ENCODE measurements around the gene TSC22D4.
"Not testable (repeated sequence)": the region's sequence is repeated elsewhere in the genome, so short reads cannot be mapped to it uniquely, and the experiment has no call there.

The TSC22D4 gene

GRCh38 chr7:100443096-100443840 is 35.7 kb downstream of the TSC22D4 start:
- DNase-seq (ENCODE audit: low spot score) = no peak

GRCh38 chr7:100441641-100442535 is 37.1 kb downstream of the TSC22D4 start:
- DNase-seq (ENCODE audit: low spot score) = no peak

GRCh38 chr7:100439244-100439643 is 39.8 kb downstream of the TSC22D4 start:
- DNase-seq (ENCODE audit: low spot score) = not testable (repeated sequence)

- not testable (repeated sequence) for DNase-seq (ENCODE audit: low spot score)
Observed at GRCh38 chr7:100438731-100439130, 40.3 kb downstream of the TSC22D4 start.

GRCh38 chr7:100438172-100438571 is 40.8 kb downstream of the TSC22D4 start:
- no peak for DNase-seq (ENCODE audit: low spot score)

- DNase-seq (ENCODE audit: low spot score) = no peak
Observed at GRCh38 chr7:100437150-100438100, 41.6 kb downstream of the TSC22D4 start.

- DNase-seq (ENCODE audit: low spot score) = peak; percentile 58
Observed at GRCh38 chr7:100435401-100436304, 43.4 kb downstream of the TSC22D4 start.

- DNase-seq (ENCODE audit: low spot score) = no peak
Observed at GRCh38 chr7:100434297-100435144, 44.5 kb downstream of the TSC22D4 start.

- no peak for DNase-seq (ENCODE audit: low spot score)
Observed at GRCh38 chr7:100433592-100434296, 45.3 kb downstream of the TSC22D4 start.

GRCh38 chr7:100433276-100433591 is 45.8 kb downstream of the TSC22D4 start:
- no peak for DNase-seq (ENCODE audit: low spot score)

GRCh38 chr7:100432621-100433275 is 46.3 kb downstream of the TSC22D4 start:
- no peak for DNase-seq (ENCODE audit: low spot score)

GRCh38 chr7:100432053-100432452 is 47.0 kb downstream of the TSC22D4 start:
- DNase-seq (ENCODE audit: low spot score) = no peak

GRCh38 chr7:100431286-100431735 is 47.7 kb downstream of the TSC22D4 start:
- no peak for DNase-seq (ENCODE audit: low spot score)

- DNase-seq (ENCODE audit: low spot score) = peak; percentile 25
Observed at GRCh38 chr7:100430493-100431285, 48.3 kb downstream of the TSC22D4 start.

- DNase-seq (ENCODE audit: low spot score) = peak; percentile 99
Observed at GRCh38 chr7:100429637-100430492, 49.1 kb downstream of the TSC22D4 start, which contains the start of gene MEPCE. Gene MEPCE, plus strand, starts transcription at chr7:100429831. Its CDS starts 188 bp downstream, at chr7:100430019.

GRCh38 chr7:100428967-100429636 is 49.9 kb downstream of the TSC22D4 start:
- peak; percentile 96 for DNase-seq (ENCODE audit: low spot score)

Data from HuH-7.5 (cell line).